ENCODE data around the gene USP35.

DNA sequence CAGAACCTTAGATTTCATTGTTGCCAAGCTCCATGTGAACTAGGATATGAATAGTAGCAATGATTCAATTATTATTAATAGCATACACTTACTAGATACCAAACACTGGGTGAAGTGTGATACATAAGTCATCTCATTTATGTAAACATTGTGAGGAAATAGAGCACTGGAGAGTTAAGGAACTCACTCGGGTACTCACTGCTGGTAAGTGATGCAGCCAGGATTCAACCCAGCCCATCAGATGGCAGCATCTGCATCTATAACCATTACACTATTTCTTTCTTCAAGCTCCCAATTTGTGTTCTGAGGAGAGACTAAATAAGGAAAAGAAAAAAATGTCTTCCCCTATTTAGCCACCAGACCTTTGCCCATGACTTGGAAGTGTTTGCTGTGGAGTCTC is 39.1 kb upstream of the USP35 start:
- TF ChIP-seq POLR2A (IDR thresholded peaks at IDR 0.05; ENCODE audit: low read depth, low read length) = no peak
- no peak for TF ChIP-seq POLR2AphosphoS5 (IDR thresholded peaks at IDR 0.05; ENCODE audit: low read depth, low read length)
- TF ChIP-seq TAF1 (IDR thresholded peaks at IDR 0.05; ENCODE audit: low read depth, low read length) = no peak
- no peak for TF ChIP-seq PAX5 (IDR thresholded peaks at IDR 0.05; ENCODE audit: insufficient read depth, low read length, severe bottlenecking)

Data from GM12891 (cell line).